ENCODE data around the gene ALDH1A1.

Gene ALDH1A1

DNA sequence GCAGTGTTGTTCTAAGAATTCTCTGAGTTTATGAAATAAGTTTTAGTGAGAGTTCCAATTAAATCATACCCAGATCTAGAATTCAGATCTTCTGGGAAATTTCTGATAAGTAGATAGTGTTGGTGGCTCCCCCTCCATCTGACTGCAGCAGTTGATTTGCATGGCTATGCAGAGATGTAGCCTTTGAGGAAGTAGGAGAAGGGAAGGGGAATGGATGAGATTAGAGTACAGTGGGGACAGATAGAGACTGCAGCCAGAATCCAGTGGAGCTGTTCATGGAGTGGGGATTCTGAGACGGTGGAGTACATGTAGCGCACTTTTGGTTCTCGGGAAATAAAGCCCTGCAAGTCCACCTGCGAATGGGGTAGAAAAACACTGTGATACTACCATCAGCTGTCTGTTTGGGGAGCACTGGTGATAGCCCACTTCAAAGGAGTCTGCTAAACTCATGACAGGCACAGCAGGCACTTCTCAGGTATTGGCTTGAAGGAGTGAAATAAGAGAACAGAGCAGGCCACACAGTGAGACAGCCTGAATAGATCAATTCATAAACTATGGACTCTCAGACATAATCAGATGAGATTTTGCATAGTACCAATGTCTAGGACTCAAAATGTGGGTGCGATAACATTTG is 96.8 kb downstream of the ALDH1A1 start:
- H3K27ac ChIP-seq (ENCODE audit: low read length): no peak overlapping the region
- no peaks in the 10 kb centered on the region for H4K20me1 ChIP-seq (ENCODE audit: insufficient read depth, low read length)
- no peak overlapping the region for H3K4me2 ChIP-seq (ENCODE audit: low read depth, low read length)
- no peaks in the 10 kb centered on the region for H3K27me3 ChIP-seq (replicated peaks; ENCODE audit: insufficient read depth, low read length)
- no peaks in the 10 kb centered on the region for H3K4me1 ChIP-seq (ENCODE audit: low read length)
- no peak overlapping the region for H3K9ac ChIP-seq (ENCODE audit: low read length)
- no peak overlapping the region for H2AFZ ChIP-seq (ENCODE audit: low read length)
- no peaks in the 10 kb centered on the region for H3K36me3 ChIP-seq (replicated peaks; ENCODE audit: insufficient read depth, low read length)
- H3F3A ChIP-seq (ENCODE audit: insufficient read depth, low read length): no peaks in the 10 kb centered on the region
- DNase-seq: no peak
- H3K9me3 ChIP-seq (replicated peaks; ENCODE audit: insufficient read depth, low read length): no peaks in the 10 kb centered on the region
- H3K9me2 ChIP-seq (replicated peaks; ENCODE audit: insufficient read depth, low read length): no peaks in the 10 kb centered on the region
- TF ChIP-seq, protein P1, sequence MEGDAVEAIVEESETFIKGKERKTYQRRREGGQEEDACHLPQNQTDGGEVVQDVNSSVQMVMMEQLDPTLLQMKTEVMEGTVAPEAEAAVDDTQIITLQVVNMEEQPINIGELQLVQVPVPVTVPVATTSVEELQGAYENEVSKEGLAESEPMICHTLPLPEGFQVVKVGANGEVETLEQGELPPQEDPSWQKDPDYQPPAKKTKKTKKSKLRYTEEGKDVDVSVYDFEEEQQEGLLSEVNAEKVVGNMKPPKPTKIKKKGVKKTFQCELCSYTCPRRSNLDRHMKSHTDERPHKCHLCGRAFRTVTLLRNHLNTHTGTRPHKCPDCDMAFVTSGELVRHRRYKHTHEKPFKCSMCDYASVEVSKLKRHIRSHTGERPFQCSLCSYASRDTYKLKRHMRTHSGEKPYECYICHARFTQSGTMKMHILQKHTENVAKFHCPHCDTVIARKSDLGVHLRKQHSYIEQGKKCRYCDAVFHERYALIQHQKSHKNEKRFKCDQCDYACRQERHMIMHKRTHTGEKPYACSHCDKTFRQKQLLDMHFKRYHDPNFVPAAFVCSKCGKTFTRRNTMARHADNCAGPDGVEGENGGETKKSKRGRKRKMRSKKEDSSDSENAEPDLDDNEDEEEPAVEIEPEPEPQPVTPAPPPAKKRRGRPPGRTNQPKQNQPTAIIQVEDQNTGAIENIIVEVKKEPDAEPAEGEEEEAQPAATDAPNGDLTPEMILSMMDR (IDR thresholded peaks at IDR 0.05; ENCODE audit: low read length): no peak
- no peak for TF ChIP-seq EZH2phosphoT487 (IDR thresholded peaks at IDR 0.05; ENCODE audit: low read length)
- no peak for TF ChIP-seq EZH2 (optimal IDR thresholded peaks at IDR 0.05; ENCODE audit: low read depth, low read length)
- H3K79me2 ChIP-seq (ENCODE audit: low read length): no peaks in the 10 kb centered on the region
- H3K4me3 ChIP-seq (ENCODE audit: low read length): no peak overlapping the region

DNA sequence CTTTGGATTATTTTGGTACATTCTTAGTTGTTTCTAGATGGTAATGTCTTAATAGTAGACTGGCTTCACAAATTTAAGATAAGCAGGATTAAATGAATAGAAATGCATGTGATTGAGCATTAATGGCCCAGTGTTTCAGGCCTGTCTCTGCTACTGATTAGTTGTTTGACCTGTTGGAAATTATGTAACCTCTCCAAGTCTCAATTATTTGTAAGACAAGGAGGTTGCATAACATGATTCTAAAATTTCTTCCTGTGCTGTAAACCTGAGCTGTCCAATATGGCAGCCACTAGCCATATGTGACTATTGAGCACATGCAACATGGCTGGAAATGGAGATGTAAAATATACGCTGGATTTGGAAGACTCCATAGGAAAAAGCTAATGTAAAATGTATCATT is 97.5 kb downstream of the ALDH1A1 start:
- H3K27me3 ChIP-seq (replicated peaks; ENCODE audit: insufficient read depth, low read length): no peaks in the 10 kb centered on the region
- no peak overlapping the region for H3K4me2 ChIP-seq (ENCODE audit: low read depth, low read length)
- H3K36me3 ChIP-seq (replicated peaks; ENCODE audit: insufficient read depth, low read length): no peaks in the 10 kb centered on the region
- H3K9me3 ChIP-seq (replicated peaks; ENCODE audit: insufficient read depth, low read length): no peaks in the 10 kb centered on the region
- TF ChIP-seq EZH2phosphoT487 (IDR thresholded peaks at IDR 0.05; ENCODE audit: low read length) (no peak), EZH2 (optimal IDR thresholded peaks at IDR 0.05; ENCODE audit: low read depth, low read length) (no peak)
- TF ChIP-seq, protein P1 (IDR thresholded peaks at IDR 0.05; ENCODE audit: low read length): no peak
- no peak overlapping the region for H3K4me3 ChIP-seq (ENCODE audit: low read length)
- H2AFZ ChIP-seq (ENCODE audit: low read length): no peak overlapping the region
- H3K27ac ChIP-seq (ENCODE audit: low read length): no peak overlapping the region
- H3F3A ChIP-seq (ENCODE audit: insufficient read depth, low read length): no peaks in the 10 kb centered on the region
- DNase-seq: no peak
- H3K9me2 ChIP-seq (replicated peaks; ENCODE audit: insufficient read depth, low read length): no peaks in the 10 kb centered on the region
- H3K79me2 ChIP-seq (ENCODE audit: low read length): no peaks in the 10 kb centered on the region
- H3K4me1 ChIP-seq (ENCODE audit: low read length): no peaks in the 10 kb centered on the region
- no peaks in the 10 kb centered on the region for H4K20me1 ChIP-seq (ENCODE audit: insufficient read depth, low read length)
- H3K9ac ChIP-seq (ENCODE audit: low read length): no peak overlapping the region
